Neural progenitor cell (in vitro differentiated cells): Measurements from ENCODE around the gene JAG2.

ENCODE experiments used
- EZH2 ChIP-seq: fragments of 200-600 bp; sonication (generic); IDR thresholded peaks from 2 replicates; pipeline ENCODE4 v1.6.1; 2017; ENCODE audit warnings: antibody characterized with exemption, mild to moderate bottlenecking, moderate library complexity
- EZH2phosphoT487 ChIP-seq: fragments of 200-600 bp; sonication (generic); IDR thresholded peaks from 2 replicates; pipeline ENCODE4 v1.6.1; 2017; ENCODE audit warnings: antibody characterized with exemption
- TF ChIP-seq, protein P1 (sequence below): fragments of 200-600 bp; sonication (generic); IDR thresholded peaks from 2 replicates; pipeline ENCODE4 v1.5.1; 2017; ENCODE audit warnings: antibody characterized with exemption, mild to moderate bottlenecking

DNA sequence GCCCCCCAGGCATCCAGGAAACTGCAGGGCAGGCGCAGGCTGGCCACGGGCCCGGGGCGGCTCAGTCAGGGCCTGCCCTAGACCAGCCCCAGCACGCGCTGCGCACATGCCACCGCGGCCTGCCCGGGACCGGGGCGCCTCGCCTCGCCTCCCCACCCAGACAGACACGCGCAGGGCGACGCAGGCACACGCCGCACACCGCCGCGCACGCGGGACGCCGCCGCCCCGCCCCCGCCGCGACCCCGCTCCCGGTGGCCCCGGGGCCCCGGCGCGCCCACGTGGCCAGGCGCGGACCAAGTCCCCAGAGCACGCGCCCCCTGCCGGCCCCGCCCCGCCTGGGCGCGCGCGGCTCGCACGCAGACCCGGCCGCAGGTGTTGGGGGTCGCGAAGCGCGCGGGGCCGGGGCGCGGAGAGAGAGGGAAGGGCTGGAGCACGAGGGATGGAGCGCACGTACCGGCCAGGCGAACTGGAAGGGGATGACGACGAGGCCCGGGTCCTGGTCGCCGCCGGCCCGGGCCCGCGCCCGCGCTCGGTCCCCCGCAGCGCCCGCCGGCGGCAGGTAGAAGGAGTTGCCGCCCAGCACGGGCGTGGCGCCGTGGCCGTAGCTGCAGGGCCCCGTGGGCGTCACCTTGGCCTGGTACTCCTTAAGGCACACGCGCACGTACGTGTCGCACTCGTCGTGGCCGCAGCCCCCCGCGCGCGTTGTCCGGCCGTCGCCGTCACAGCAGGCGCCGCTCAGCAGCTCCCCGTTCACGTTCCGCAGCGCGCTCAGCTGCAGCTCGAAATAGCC lies 1.1 kb downstream of the JAG2 start:
- TF ChIP-seq, protein P1, sequence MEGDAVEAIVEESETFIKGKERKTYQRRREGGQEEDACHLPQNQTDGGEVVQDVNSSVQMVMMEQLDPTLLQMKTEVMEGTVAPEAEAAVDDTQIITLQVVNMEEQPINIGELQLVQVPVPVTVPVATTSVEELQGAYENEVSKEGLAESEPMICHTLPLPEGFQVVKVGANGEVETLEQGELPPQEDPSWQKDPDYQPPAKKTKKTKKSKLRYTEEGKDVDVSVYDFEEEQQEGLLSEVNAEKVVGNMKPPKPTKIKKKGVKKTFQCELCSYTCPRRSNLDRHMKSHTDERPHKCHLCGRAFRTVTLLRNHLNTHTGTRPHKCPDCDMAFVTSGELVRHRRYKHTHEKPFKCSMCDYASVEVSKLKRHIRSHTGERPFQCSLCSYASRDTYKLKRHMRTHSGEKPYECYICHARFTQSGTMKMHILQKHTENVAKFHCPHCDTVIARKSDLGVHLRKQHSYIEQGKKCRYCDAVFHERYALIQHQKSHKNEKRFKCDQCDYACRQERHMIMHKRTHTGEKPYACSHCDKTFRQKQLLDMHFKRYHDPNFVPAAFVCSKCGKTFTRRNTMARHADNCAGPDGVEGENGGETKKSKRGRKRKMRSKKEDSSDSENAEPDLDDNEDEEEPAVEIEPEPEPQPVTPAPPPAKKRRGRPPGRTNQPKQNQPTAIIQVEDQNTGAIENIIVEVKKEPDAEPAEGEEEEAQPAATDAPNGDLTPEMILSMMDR = peak; percentile 46
- TF ChIP-seq EZH2 (peak; percentile 83), EZH2phosphoT487 (peak; percentile 60)
